Liver (tissue), 3 donors: ENCODE measurements around the gene TREX2.

Source experiments
- ATF3 ChIP-seq: IDR thresholded peaks from 2 replicates; pipeline ENCODE4 v1.6.1; 2016; ENCODE audit warnings: antibody characterized with exemption
- CTCF ChIP-seq: fragments of 150-350 bp; IDR thresholded peaks from 2 replicates; pipeline ENCODE4 v1.5.1; 2017; ENCODE audit warnings: improper control_type of control experiment, low read depth, low read length; ENCODE audit not compliant: missing input control
- EGR1 ChIP-seq, 2 donors: IDR thresholded peaks; 2 replicates each; pipeline ENCODE4 v1.6.1; 2016 to 2018; ENCODE audit warnings: antibody characterized with exemption in 2 of 2, low read depth in 2 of 2
- FOXA1 ChIP-seq: IDR thresholded peaks from 2 replicates; pipeline ENCODE4 v1.6.1; 2016; ENCODE audit warnings: antibody characterized with exemption
- FOXA2 ChIP-seq: IDR thresholded peaks from 2 replicates; pipeline ENCODE4 v1.6.1; 2016; ENCODE audit warnings: antibody characterized with exemption
- GABPA ChIP-seq, 2 donors: IDR thresholded peaks in 1 of 2; conservative IDR thresholded peaks in 1 of 2; 2 replicates each; pipeline ENCODE4 v1.6.1; 2016; ENCODE audit warnings: antibody characterized with exemption in 2 of 2, mild to moderate bottlenecking in 1 of 2, moderate library complexity in 1 of 2
- JUND ChIP-seq, 2 donors: IDR thresholded peaks; 2 replicates each; pipeline ENCODE4 v1.6.1; 2016; ENCODE audit warnings: antibody characterized with exemption in 2 of 2
- MAX ChIP-seq: IDR thresholded peaks from 2 replicates; pipeline ENCODE4 v1.6.1; 2016; ENCODE audit warnings: antibody characterized with exemption
- NR2F2 ChIP-seq: IDR thresholded peaks from 2 replicates; pipeline ENCODE4 v1.6.1; 2016; ENCODE audit warnings: antibody characterized with exemption
- RAD21 ChIP-seq, 2 donors: IDR thresholded peaks; 2 replicates each; pipeline ENCODE4 v1.6.1; 2016; ENCODE audit warnings: antibody characterized with exemption in 2 of 2, mild to moderate bottlenecking in 2 of 2
- REST ChIP-seq: IDR thresholded peaks from 2 replicates; pipeline ENCODE4 v1.6.1; 2016; ENCODE audit warnings: antibody characterized with exemption, mild to moderate bottlenecking
- TAF1 ChIP-seq: conservative IDR thresholded peaks from 2 replicates; pipeline ENCODE4 v1.6.1; 2016; ENCODE audit warnings: antibody characterized with exemption, mild to moderate bottlenecking
- YY1 ChIP-seq: IDR thresholded peaks from 2 replicates; pipeline ENCODE4 v1.6.1; 2016; ENCODE audit warnings: antibody characterized with exemption, mild to moderate bottlenecking
- ZBTB33 ChIP-seq: IDR thresholded peaks from 2 replicates; pipeline ENCODE4 v1.6.1; 2016; ENCODE audit warnings: antibody characterized with exemption
- donor health status: healthy.
- donor health status: healthy.

- TF ChIP-seq CTCF, result no peak
- TF ChIP-seq MAX, result no peak
- no peak for TF ChIP-seq REST
- no peak for TF ChIP-seq RAD21 (IDR thresholded peaks at IDR 0.05)
- TF ChIP-seq FOXA2, result no peak
- no peak for TF ChIP-seq NR2F2
- TF ChIP-seq ATF3, result no peak
- no peak for TF ChIP-seq YY1
- no peak for TF ChIP-seq ZBTB33
- no peak for TF ChIP-seq EGR1 (IDR thresholded peaks at IDR 0.05; ENCODE audit: low read depth in 2 of 2)
- TF ChIP-seq FOXA1, result no peak
- no peak for TF ChIP-seq JUND (IDR thresholded peaks at IDR 0.05)
- no peak for TF ChIP-seq TAF1
- no peak for TF ChIP-seq GABPA (IDR thresholded peaks at IDR 0.05 in 1 of 2, conservative IDR thresholded peaks at IDR 0.05 in 1 of 2)
Observed at GRCh38 chrX:153477901-153478300, 32.0 kb upstream of the TREX2 start.
